Testis (tissue), 3 donors: Measurements from ENCODE around the gene KDF1. TPM values are rescaled to one million over a fixed set of nuclear protein-coding genes. Genes with fewer than 3 reads are reported as not detected.

ENCODE experiments used
- DNase-seq: peaks from one replicate; pipeline ENCODE4 v3.0.0-alpha.2; 2019
- H3K27ac ChIP-seq, 2 donors: fragments of 200-600 bp; sonication (generic); one replicate each; pipeline ENCODE4 v1.5.1; 2019
- H3K27me3 ChIP-seq: fragments of 200-600 bp; sonication (generic); one replicate; pipeline ENCODE4 v1.5.1; 2019
- H3K36me3 ChIP-seq: fragments of 200-600 bp; sonication (generic); one replicate; pipeline ENCODE4 v1.5.1; 2017; ENCODE audit warnings: low read depth; ENCODE audit errors: missing control alignments
- H3K4me1 ChIP-seq: fragments of 200-600 bp; sonication (generic); one replicate; pipeline ENCODE4 v1.5.1; 2019
- H3K4me3 ChIP-seq, 2 donors: fragments of 200-600 bp; sonication (generic); one replicate each; pipeline ENCODE4 v1.5.1; 2017 to 2019
- H3K9me3 ChIP-seq: fragments of 200-600 bp; sonication (generic); one replicate; pipeline ENCODE4 v1.5.1; 2017
- CTCF ChIP-seq, 3 experiments: fragments of 450-650 bp in 2 of 3; fragments of 200-600 bp in 1 of 3; sonication (generic) in 1 of 3; IDR thresholded peaks; one replicate each; pipeline ENCODE4 v1.5.1; 2016 to 2019; ENCODE audit warnings: antibody characterized with exemption in 3 of 3, mild to moderate bottlenecking in 2 of 3, moderate library complexity in 1 of 3
- POLR2A ChIP-seq: fragments of 450-650 bp; IDR thresholded peaks from one replicate; pipeline ENCODE4 v1.6.1; 2017; ENCODE audit warnings: antibody characterized with exemption, mild to moderate bottlenecking, moderate library complexity
- WGBS, 2 donors: methylation state at CpG; one replicate each; pipeline ENCODE4 v1.1.5; 2018; 5-methylcytosine and 5-hydroxymethylcytosine counted together
- intact Hi-C: fragments of 100-400 bp; cut with DNase I; formaldehyde crosslinking; loops from one replicate; pipeline ENCODE4 v1.15.1; 2023; ENCODE audit warnings: low total_unique reads
- polyA plus RNA-seq: library from polyadenylated mRNA; stranded (reverse); fragments of 350-450 nt; fragmentation: Illumina TruSeq; extraction: RNeasy Lipid Tissue Mini Kit (QIAGEN cat#74804); gene quantifications from one replicate; pipeline ENCODE4 v1.2.3, GENCODE V29; 2014; ENCODE audit warnings: low read depth, low replicate concordance; ENCODE audit not compliant: insufficient read depth
- total RNA-seq, 2 donors: library from RNA; depleted of rRNA; stranded (reverse); fragments of >200 nt; gene quantifications; one replicate each; pipeline ENCODE4 v1.2.3, GENCODE V29; 2016

Gene KDF1
- total and polyA plus RNA-seq, 3 donors from 2014 or later = 3.8 to 4.8 (median 4.0) TPM

- TF ChIP-seq CTCF (IDR thresholded peaks at IDR 0.05) (no peak), POLR2A (no peak)
- Histone ChIP-seq H3K36me3 (no peaks in the 10 kb centered on the region), H3K27ac (no peak overlapping the region), H3K27me3 (no peaks in the 10 kb centered on the region), H3K4me1 (no peaks in the 10 kb centered on the region), H3K4me3 (no peak overlapping the region), H3K9me3 (no peaks in the 10 kb centered on the region)
- 76 to 100% methylated on average over 2 to 5 of the region's 5 CpGs for whole genome bisulfite sequencing, 2 donors
- no peak for DNase-seq
- intact Hi-C loops = no loop called here
Measured at GRCh38 chr1:26913389-26913753, 46.9 kb downstream of the KDF1 start.

GRCh38 chr1:26912147-26912490 lies 48.1 kb downstream of the KDF1 start:
- intact Hi-C loops = no loop called here
- no peaks in the 10 kb centered on the region for H3K4me1 ChIP-seq
- H3K27ac ChIP-seq = no peak overlapping the region
- DNase-seq = no peak
- no peaks in the 10 kb centered on the region for H3K36me3 ChIP-seq
- no peaks in the 10 kb centered on the region for H3K9me3 ChIP-seq
- 31 to 52% methylated on average over 2 of the region's 2 CpGs for WGBS, 2 donors
- no peaks in the 10 kb centered on the region for H3K27me3 ChIP-seq
- no peak for TF ChIP-seq POLR2A
- TF ChIP-seq CTCF (IDR thresholded peaks at IDR 0.05) = no peak
- H3K4me3 ChIP-seq = no peak overlapping the region

- intact Hi-C loops = no loop called here
- no peak for TF ChIP-seq CTCF (IDR thresholded peaks at IDR 0.05)
- no peak for TF ChIP-seq POLR2A
Measured at GRCh38 chr1:26911399-26912146, 48.7 kb downstream of the KDF1 start.

GRCh38 chr1:26910343-26911160 lies 49.7 kb downstream of the KDF1 start:
- H3K4me3 ChIP-seq = no peak overlapping the region
- H3K27me3 ChIP-seq = no peaks in the 10 kb centered on the region
- H3K9me3 ChIP-seq = no peaks in the 10 kb centered on the region
- intact Hi-C loops = no loop called here
- H3K36me3 ChIP-seq = no peaks in the 10 kb centered on the region
- no peaks in the 10 kb centered on the region for H3K4me1 ChIP-seq
- no peak overlapping the region for H3K27ac ChIP-seq
- no peak for DNase-seq
- WGBS, 2 donors = 90 to 94% methylated on average over 4 of the region's 4 CpGs
- TF ChIP-seq POLR2A (no peak), CTCF (IDR thresholded peaks at IDR 0.05) (no peak)

More at GRCh38 chr1:26911399-26912146, 48.7 kb downstream of the KDF1 start:
- 84 to 88% methylated on average over 4 to 8 of the region's 8 CpGs for whole genome bisulfite sequencing, 2 donors
- Histone ChIP-seq H3K4me3 (no peak overlapping the region), H3K27ac (no peak overlapping the region), H3K27me3 (no peaks in the 10 kb centered on the region), H3K9me3 (no peaks in the 10 kb centered on the region), H3K36me3 (no peaks in the 10 kb centered on the region), H3K4me1 (no peaks in the 10 kb centered on the region)
- no peak for DNase-seq
